ENCODE measurements around the gene VCP. TPM values are rescaled to one million over a fixed set of nuclear protein-coding genes. Genes with fewer than 3 reads are reported as not detected.
"Not testable (repeated sequence)": the region's sequence is repeated elsewhere in the genome, so short reads cannot be mapped to it uniquely, and the experiment has no call there.

VCP gene
- total RNA-seq, 1 experiment from 2014 or later: 396 TPM

DNA sequence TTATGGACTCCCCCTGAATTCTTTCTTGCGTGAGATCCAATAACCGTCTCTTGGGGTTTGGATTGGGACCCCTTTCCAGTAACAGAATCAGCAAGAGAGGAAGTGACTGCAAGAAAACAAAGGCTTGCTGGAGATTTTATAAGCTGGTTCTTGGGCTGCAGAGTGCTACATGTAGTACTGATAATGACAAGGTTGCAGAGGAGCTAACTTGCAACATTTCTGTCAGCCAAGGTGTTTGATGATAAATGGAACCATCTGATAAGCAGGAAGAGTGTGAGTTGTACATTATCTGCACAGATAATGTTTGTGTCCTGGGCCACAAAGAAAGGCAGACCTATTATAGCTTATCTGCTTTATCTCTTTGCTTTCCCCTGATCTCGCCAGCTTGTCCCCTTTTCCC is 45.8 kb downstream of the VCP start:
- no peak for DNase-seq (ENCODE audit: low read depth)

GRCh38 chr9:35023443-35023842 is 49.0 kb downstream of the VCP start:
- not testable (repeated sequence) for DNase-seq (ENCODE audit: low read depth)

DNA sequence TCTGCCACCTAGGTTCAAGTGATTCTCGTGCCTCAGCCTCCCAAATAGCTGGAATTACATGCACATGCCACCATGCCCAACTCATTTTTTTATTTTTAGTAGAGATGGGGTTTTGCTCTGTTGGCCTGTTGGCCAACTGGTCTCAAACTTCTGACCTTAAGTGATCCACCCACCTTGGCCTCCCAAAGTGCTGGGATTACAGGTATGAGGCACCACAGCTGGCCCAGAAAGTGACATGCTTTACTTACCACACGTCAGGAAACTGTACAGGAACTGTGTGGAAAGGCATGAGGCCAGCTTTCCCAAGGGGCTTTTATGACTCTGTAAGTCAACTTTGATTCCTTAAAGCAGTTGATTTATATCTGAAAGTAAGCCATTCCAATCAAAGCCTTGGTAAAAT is 57.9 kb downstream of the VCP start:
- DNase-seq (ENCODE audit: low read depth): no peak

DNA sequence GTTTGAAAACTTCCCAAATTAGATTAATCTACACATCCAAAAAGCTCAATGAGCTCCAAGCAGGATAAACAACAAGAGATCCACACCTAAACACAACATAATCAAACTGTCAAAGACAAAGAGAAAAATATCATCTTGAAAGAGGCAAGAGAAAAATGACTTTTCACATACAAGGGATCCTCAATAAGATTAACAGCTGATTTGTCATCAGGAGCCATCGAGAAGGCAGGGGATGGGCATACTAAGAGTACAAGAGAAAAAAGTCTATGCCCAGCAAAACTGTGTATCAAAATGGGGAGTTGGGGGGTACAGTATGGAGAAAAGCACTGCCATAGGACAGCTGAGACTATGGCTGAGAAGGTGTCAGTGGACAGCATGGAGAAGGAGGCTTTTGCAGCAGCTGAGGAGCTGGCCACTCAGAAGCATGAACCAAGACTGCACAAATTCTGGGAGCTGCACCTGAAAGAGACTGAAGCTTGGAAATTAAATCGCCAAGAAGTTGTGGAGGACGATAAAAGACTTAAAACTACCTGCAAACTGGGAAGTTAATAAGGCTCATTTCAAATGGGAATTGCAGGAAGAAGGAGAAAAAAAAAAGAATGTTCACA is 62.0 kb downstream of the VCP start:
- no peak for DNase-seq (ENCODE audit: low read depth)

Small RNA genes lying within 50 kb of the gene (small RNA-seq; reads per million reads assigned to genes)
- not detected for gene RN7SL338P

Other genes starting within 250 kb of the VCP start
- not detected in 2 replicates for gene PHF24, start 114.3 kb downstream of the VCP start, total RNA-seq (2014; rRNA removed; shearing (Covaris generic))
- 7.1 and 9.5 TPM in 2 replicates for gene DNAJB5, start 82.9 kb downstream of the VCP start, total RNA-seq (2014; rRNA removed; shearing (Covaris generic))
- 49.5 and 52.2 TPM in 2 replicates for gene FANCG, start 7.3 kb upstream of the VCP start, total RNA-seq (2014; rRNA removed; shearing (Covaris generic))
- gene PIGO, start 24.0 kb upstream of the VCP start, total RNA-seq (2014; rRNA removed; shearing (Covaris generic)): 26.1 and 27.5 TPM in 2 replicates
- 286 and 296 TPM in 2 replicates for gene STOML2, start 30.5 kb upstream of the VCP start, total RNA-seq (2014; rRNA removed; shearing (Covaris generic))
- 10.9 and 13.9 TPM in 2 replicates for gene ATOSB, start 43.2 kb upstream of the VCP start, total RNA-seq (2014; rRNA removed; shearing (Covaris generic))
- 9.5 and 10.7 TPM in 2 replicates for gene UNC13B, start 89.4 kb upstream of the VCP start, total RNA-seq (2014; rRNA removed; shearing (Covaris generic))